ENCODE data around the gene SVIL.
"Not testable (repeated sequence)": the region's sequence is repeated elsewhere in the genome, so short reads cannot be mapped to it uniquely, and the experiment has no call there.

SVIL gene

DNA sequence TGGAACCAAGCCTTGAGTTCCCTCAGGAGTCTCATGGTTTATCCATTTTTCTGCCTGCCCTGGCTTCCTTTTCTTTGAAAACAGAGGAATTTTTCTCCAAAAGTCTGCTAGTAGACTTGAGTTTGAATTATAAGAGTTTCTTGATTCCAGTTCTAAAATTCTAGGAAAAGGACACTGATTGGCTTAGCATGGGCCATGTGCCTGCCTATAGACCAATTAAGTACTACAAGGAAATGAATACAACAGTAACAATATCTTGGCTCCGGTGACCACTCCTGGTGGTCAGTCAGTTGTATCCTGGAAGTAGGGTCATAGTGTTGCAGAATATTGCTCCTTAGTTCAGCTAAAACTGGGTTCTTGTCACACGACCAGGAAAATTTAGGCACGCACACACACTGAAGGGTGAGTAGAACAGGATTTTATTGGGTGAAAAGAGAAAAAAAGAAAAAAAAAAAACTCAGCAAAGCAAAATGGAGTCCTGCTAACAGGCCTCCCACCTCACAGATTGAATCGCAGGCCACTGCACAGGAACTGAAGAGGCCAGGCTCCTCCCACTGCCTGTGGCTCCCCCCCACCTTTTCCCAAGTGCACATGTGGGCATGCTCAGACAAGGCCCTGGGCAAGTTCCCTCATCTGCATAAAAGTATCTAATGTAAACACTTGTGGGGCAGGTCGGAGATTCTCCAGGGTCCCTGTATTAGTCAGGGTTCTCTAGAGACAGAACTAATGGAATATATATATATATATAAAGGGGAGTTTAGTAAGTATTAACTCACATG, 190.8 kb downstream of the SVIL start:
- DNase-seq, result no peak

DNA sequence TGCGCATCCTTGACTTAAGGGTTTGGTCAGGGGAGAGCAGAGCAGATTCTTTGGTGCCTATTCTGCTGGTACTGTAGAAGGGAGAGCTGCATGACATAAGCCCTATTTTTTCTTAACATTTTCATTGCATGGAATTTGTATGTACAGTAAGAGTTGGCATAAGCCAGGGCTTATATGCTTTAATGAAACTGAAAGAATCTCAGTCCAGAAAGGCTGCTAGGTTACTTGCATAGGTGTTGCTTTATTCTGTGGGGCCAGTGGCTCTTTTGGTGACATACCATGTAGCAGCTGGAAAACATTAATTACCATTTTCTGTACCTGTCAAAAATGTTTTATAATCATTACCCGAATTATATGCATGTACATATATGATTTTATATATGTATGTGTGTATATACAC, 193.8 kb downstream of the SVIL start:
- no peak for DNase-seq

DNA sequence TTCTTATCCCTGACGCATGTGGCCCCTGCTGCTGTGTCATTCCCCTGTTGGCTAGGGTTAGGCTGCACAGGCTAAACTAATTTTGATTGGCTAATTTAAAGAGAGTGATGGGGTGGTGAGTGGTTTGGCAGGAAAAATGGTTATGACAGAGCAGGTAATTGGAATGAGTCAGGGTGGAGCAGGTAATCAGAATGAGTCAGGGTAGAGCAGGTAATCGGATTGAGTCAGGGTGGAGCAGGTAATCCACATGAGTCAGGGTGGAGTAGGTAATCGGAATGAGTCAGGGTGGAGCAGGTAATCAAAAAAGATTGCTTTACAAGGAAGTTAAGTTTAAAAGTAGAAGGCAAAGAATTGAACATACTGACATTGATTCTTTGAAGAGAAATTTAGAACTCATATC, 195.8 kb downstream of the SVIL start:
- not testable (repeated sequence) for DNase-seq

DNA sequence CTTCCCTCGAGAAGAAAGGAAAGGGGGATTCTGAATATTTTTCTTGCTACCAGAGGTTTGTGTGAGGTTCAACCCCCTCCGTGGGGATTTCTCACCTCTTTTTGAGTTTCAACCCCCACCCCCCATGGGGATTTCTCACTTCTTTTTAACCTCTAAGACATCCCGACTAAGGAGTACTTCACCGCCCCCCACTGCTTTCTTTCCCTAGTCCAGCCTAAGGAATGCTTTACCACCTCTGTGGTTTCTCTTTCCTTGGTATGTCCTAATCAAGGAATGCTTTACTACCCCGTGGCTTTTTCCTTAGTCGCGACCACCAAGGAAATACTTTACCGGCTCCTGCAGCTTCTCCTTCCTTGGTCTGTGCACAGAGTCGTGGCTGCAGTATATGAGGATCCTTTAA, 196.5 kb downstream of the SVIL start:
- no peak for DNase-seq

DNA sequence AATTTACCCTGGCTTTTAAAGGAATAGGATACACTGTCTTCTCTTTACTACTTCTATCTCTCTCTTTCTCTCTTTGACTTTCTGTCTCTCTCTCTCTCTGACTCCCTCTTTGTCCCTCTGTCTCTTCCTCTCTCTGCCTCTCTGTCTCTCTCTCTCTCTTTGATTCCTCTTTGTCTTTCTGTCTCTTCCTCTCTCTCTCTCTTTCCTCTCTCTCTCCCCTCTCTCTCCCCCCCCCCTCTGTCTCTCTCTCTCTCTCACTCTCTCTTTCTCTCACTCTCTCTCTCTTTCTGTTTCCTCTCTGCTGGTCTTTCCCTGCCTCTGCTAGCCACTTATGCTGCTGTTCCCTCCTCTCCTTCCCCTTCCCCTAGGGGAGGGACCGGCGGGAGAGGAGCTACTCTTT, 196.9 kb downstream of the SVIL start:
- no peak for DNase-seq

DNA sequence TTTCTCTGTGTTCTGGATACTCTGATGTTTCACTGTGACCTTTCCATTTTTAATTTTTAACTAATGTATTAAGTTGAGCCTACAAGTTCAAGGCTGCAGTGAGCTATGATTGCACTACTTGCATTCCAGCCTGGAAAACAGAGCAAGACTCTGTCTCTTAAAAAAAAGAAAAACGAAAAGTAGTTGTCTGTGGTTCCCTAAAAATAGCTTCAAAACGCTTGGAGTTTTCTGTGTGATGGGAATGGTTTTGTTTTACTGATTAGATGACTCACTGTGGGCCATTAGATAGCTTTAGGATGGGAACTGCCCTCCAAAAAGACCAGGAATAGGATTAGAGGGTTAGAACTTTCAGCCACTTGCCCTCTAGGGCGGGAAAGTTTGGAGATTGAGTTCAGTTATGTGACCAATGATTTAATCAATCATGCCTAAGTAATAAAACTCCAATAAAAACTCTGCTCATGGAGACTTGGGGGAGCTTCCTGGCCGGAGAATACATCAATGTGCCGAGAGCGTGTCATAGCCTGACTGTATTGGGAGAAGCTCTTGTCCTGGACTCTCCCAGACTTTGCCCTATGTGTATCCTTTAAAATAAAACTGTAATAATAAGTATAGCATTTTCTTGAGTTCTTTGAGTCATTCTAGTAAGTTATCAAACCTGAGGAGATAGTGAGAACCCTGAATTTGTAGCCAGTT, 198.8 kb downstream of the SVIL start:
- DNase-seq, result no peak

DNA sequence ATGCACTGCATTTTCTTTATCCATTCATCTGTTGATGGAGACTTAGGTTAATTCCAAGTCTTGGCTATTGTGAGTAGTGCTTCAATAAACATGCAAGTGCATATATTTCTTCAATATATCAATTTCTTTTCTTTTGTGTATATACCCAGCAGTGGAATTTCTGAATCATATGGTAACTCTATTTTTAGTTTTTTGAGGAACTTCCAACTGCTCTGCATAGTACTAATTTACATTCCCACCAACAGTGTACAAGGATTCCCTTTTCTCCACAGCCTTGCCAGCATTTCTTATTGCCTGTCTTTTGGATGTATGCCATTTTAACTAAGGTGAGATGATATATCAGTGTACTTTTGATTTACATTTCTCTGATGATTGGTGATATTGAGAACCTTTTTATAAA, 200.7 kb downstream of the SVIL start:
- no peak for DNase-seq

DNA sequence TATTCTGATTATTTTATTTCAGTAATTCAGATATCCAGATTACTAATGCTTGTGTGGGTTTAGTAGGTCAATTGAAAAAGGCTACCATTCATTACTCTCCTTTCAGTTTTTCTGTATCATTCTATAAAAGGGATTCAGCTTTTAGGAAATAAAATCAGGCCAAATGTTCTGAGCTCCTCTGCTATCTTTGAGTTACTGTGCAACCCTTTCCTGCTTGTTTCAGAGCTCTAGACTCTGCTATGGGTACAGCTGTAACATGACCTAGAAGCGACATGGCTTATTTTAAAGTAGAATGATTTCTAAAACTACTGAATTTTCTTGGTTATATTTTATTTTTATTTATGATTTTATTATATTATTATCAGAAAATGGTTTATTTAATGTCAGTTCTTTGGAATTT, 203.1 kb downstream of the SVIL start:
- DNase-seq, result no peak

DNA sequence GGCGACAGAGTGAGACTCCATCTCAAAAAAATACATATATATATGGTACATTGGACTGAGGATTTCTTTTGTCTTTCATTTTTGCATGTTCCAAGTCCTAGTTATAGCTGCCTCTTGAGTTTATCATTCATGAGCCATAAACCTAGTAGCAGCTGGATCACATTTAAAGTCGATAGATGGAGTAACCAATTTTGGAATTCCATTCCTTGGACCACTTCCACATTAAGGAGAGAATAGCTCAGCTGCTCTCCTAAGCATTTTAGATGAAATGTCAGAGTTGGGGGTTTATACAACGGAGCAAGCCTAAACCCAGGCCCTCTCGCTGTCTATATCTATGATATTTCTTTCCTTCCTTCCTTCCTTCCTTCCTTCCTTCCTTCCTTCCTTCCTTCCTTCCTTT, 204.7 kb downstream of the SVIL start:
- DNase-seq, result no peak

DNA sequence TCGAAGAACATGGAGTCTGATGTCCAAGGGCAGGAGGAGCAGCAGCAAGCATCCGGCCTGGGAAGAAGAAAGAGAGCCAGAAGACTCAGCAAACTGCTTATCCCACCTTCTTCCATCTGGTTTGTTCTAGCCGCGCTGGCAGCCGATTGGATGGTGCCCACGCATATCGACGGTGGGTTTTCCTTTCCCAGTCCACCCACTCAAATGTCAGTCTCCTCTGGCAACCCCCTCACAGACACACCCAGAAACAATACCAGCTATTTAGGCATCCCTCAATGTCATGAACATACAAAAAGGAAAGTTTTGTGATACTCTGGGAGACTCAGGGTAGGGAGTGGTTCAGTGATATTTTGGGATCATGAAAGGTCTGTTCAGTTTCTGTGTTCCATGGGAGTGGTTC, 206.3 kb downstream of the SVIL start:
- no peak for DNase-seq

DNA sequence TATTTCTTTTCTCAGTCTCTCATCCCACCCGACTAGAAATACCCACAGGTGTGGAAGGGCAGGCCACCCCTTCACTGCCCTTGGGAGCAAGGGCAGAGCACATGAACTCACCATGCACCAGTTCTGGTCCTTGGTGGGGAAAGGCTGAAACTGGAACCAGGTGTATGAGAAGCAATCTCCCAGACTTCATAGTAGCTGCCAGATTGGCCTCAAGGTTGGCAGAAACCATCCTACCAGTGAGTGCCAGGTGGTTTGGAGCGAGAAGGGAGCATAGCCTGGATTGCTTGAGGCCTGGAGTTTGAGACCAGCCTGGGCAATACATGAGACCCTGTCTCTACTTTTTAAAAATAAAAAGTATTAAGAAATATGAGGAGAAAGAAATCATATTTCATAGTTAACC, 207.1 kb downstream of the SVIL start:
- DNase-seq, result no peak

DNA sequence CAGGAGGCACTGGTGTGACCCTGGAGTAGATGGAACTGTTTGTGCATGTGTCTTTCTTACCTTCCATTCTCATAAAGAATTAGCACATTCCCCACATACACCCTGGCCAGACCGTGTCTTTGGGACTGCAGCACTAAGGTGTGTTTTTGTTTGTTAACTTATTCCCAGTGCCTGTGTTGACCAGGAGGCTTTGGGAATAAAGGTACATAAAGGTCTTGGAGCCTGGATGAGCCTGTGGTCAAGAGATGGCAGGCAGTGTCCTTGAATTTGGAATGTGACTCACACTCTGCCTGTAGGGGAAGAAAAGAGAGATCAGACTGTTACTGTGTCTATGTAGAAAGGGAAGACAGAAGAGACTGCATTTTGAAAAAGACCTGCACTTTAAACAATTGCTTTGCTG, 208.4 kb downstream of the SVIL start:
- DNase-seq, result no peak

DNA sequence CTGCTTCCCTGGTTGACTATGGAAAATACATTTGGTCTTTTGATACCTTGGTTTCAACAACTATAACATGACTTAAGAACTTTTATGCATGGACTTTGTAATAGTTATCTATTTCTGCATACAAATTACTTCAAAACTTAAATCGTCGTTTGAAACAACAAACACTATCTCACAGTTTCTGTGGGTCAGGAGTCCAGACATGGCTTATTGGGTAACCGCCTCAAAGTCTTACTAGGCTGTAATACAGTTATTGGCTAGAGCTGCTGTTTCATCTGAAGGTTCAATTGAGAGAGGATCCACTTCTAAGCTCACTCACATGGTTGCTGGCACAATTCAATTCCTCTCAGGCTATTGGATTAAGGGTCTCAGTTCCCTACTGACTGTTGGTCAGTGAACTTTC, 210.8 kb downstream of the SVIL start:
- DNase-seq, result no peak

DNA sequence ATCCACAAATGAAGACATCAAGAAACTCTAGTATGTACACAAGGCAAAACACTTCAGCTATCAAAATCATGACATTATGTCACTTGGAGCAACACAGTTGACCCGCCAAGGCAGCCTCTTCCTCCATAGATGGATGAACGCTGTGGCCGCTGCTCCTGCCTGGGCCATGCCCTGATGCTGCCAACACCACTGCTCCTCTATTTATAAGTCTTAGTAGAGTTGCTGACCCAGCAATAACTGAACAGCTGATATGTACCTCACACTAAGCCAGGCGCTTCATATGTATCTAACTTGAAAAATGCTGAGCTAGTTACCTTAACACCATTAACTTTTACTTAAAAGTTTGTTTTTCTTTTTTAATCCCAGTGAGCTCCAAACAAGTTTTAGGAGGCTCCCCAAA, 214.0 kb downstream of the SVIL start:
- no peak for DNase-seq

DNA sequence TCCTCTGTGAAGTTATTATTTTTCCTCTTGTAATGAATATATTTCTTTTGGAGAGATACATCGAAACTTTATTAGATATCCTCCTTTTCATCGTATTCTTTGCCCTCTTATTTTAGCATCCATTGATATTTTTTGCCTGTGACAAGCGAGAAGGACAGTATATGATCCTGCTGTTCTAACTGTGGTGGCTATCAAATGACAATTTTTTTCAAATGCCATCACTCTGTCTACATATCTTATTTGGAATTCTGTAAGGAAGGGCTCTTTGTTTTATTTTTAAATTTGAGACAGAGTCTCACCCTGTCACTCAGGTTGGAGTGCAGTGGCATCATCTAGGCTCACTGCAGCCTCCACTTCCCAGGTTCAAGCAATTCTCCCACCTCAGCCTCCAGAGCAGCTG, 217.4 kb downstream of the SVIL start:
- DNase-seq, result no peak

DNA sequence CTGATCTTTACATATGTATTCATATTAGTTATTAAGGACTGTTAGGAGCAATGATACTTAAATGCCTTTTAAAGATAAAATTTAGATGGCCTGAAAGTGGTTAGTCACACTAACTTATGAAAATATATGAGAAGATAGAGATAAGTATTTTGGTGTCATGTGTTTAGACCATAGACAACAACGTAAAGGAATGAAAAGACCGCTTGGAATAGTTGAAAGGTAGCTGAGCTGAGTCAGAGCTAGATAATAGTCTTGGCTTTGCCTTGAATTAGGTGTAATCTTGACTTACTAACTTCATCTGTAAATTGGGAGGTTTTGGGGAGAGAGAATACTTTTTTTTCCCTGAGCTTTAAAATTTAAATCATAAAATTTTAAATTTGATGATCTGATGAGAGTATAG, 218.9 kb downstream of the SVIL start:
- DNase-seq, result no peak

DNA sequence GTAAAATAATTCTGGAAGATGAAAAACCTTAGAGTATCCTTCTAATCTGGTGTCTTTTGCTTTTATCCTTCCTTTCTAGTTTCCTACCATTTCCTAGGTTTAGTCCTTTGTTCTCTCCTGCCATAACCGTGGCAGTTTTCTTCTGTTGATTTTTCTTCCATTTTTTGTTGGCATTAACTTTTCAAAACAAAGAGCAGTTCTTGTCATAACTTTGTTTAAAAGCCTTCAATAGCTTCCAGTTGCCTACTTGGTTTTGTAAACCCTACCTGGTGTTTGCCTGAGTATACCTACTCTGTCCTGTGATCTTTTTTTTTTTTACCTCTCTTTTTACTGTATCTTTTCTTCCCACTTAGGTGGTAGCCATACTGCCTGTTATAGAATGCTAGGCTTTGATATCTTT, 220.3 kb downstream of the SVIL start:
- no peak for DNase-seq

DNA sequence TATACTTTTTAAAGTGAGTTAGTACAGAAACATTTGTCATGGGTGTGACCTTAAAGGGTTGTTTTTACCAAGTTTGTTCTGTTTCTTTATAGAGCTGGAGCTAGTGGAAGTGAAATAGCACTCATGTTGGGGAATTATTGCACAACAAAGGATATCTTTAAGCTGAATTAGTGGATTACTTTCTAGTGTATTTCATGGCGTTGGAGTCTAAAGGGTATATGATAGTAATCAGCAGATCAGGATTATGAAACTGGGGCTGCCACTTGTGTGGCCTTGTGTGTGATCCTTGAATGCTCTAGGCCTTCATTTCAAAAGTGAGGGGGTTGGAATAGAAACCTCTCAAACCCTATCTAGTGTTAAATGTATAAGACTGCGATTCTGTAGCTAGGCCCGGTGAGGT, 222.3 kb downstream of the SVIL start:
- DNase-seq, result no peak

DNA sequence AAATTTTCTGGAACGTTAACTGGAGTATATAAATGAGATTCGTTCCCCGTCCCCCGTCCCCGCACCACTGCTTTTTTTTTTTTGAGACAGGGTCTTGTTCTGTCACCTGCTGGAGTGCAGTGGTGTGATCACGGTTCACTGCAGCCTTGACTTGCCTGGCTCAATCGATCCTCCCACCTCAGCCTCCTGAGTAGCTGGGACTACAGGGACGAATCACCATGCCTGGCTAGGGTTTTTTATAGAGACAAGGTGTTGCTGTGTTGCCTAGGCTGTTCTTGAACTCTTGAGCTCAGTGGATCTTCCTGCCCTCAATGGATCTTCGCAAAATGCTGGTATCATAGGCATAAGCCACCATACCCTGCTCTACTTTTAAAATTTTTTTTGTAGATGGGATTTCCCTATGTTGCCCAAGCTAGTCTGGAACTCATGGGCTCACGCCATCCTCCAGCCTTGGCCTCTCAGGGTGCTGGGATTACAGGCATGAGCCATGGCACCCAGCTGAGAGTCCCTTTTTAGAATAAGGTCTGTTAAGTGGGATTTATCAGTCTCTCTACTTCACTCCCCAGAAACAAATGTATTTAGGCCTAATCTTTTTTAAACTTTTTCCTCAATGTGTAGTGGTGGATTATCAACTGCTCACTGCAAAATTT, 223.0 kb downstream of the SVIL start:
- DNase-seq, result no peak

DNA sequence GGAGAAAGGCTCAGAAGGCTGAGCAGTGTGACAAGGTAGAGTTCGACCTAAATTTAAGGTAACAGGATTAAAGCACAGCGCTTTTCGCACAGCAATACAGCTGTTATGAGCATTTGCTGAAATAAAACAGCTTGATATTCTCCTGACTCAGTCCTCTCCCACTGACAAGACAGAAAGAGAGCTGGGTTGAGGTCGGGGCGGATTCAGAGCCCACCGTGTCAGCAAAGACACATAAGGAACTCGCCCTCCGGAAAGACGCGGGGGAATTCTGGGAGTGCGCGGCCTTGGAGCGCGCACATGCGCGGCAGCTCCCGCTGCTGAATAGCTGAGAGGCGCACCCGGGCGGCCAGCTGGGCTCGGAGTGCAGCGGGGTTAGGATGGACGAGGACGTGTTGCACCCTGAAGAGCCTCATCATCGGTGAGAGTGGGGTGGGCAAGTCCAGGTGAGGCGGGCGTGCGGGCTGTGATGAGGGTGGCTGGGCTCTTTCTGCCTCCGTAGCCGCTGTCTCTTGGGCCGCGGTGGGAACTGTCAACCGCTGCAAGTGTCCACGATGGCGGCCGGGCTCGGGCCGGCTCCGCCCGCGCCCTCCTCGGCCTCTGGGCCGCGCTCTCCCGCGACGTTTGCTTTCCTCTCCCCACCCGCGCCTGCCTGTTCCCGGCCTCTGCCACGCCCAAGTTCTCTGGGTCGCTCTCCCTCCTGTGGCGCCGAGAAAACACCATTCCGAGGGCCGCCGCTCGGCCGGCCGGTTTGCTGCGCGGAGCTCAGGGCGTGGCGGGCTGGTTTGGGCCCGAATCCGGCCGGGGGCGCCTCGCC, 225.3 kb downstream of the SVIL start:
- DNase-seq, result peak; percentile 58

DNA sequence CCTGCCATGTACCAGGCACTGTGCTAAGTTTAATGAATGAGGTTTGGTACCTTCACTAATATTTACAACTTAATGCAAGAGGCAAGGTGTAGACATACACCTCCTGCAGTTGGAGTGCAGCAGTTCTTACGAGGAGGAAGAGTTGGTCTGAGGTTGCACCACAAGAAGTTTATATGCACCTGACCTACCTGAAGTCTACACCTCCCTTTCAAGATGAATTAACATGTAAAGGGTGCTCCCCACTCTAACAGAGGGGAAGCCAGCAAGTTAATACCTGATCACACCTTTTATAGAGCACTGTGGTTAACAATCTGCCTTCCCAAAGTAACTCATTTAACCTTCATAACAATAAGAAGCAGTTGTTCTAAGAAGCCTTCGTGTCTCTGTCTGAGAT, 225.9 kb downstream of the SVIL start:
- no peak for DNase-seq

All from RPMI8226 (cell line).